ENCODE results near the gene PHF21A.
A peak's percentile ranks its signal among the peaks of the same experiment; 100 is the strongest.
"Not testable (repeated sequence)": the region's sequence is repeated elsewhere in the genome, so short reads cannot be mapped to it uniquely, and the experiment has no call there.

The PHF21A gene

GRCh38 chr11:45981826-45982225, 139.4 kb downstream of the PHF21A start:
- DNase-seq, result not testable (repeated sequence)

GRCh38 chr11:45974806-45975205, 146.4 kb downstream of the PHF21A start:
- no peak for DNase-seq

GRCh38 chr11:45973601-45974000, 147.7 kb downstream of the PHF21A start:
- DNase-seq, result no peak

GRCh38 chr11:45968901-45969300, 152.4 kb downstream of the PHF21A start:
- no peak for DNase-seq

- DNase-seq, result no peak
Measured at GRCh38 chr11:45967506-45967905, 153.7 kb downstream of the PHF21A start.

- DNase-seq, result peak; percentile 48
Measured at GRCh38 chr11:45964911-45965389, 156.3 kb downstream of the PHF21A start.

GRCh38 chr11:45961751-45962240, 159.5 kb downstream of the PHF21A start:
- no peak for DNase-seq

- no peak for DNase-seq
Measured at GRCh38 chr11:45960387-45961095, 160.7 kb downstream of the PHF21A start.

GRCh38 chr11:45959851-45960250, 161.4 kb downstream of the PHF21A start:
- DNase-seq, result no peak

GRCh38 chr11:45949992-45950407, 171.3 kb downstream of the PHF21A start:
- DNase-seq, result no peak

- DNase-seq, result no peak
Measured at GRCh38 chr11:45948356-45948755, 172.9 kb downstream of the PHF21A start.

- no peak for DNase-seq
Measured at GRCh38 chr11:45947885-45948284, 173.4 kb downstream of the PHF21A start.

- DNase-seq, result no peak
Measured at GRCh38 chr11:45945397-45945999, 175.8 kb downstream of the PHF21A start.

GRCh38 chr11:45942381-45942780, 178.9 kb downstream of the PHF21A start:
- DNase-seq, result no peak

GRCh38 chr11:45941285-45941684, 180.0 kb downstream of the PHF21A start:
- DNase-seq, result no peak

GRCh38 chr11:45939836-45940235, 181.4 kb downstream of the PHF21A start:
- no peak for DNase-seq

- no peak for DNase-seq
Measured at GRCh38 chr11:45937916-45938315, 183.3 kb downstream of the PHF21A start.

GRCh38 chr11:45936511-45937054, 184.7 kb downstream of the PHF21A start:
- DNase-seq, result no peak

GRCh38 chr11:45935349-45936064, 185.7 kb downstream of the PHF21A start:
- no peak for DNase-seq

- DNase-seq, result no peak
Measured at GRCh38 chr11:45934580-45935318, 186.5 kb downstream of the PHF21A start.

- no peak for DNase-seq
Measured at GRCh38 chr11:45933846-45934579, 187.2 kb downstream of the PHF21A start.

Data from right kidney (tissue), 1 donor.